NCI-H1694 (cell line): Measurements from ENCODE around the gene METTL2B.

Experiments used
- DNase-seq: peaks from one replicate; lab custom pipeline; 2025; lab: John Stamatoyannopoulos, UW

Gene METTL2B

GRCh38 chr7:128476402-128477335, at the start of gene METTL2B:
Gene METTL2B, plus strand, starts transcription at chr7:128476748. Its CDS starts 18 bp downstream, at chr7:128476766.
- DNase-seq: peak; percentile 94

GRCh38 chr7:128427289-128427891, 49.2 kb upstream of the METTL2B start:
- peak; percentile 83 for DNase-seq

- DNase-seq: no peak
These were observed 46.3 kb upstream of the METTL2B start for GRCh38 chr7:128430207-128430606.

GRCh38 chr7:128431221-128431620, 45.3 kb upstream of the METTL2B start:
- no peak for DNase-seq

GRCh38 chr7:128431754-128432153, 44.8 kb upstream of the METTL2B start:
- DNase-seq: no peak

GRCh38 chr7:128434413-128435326, 41.9 kb upstream of the METTL2B start:
- DNase-seq: no peak

- no peak for DNase-seq
These were observed 41.2 kb upstream of the METTL2B start for GRCh38 chr7:128435327-128435686.

- no peak for DNase-seq
These were observed 38.9 kb upstream of the METTL2B start for GRCh38 chr7:128437426-128438332.

GRCh38 chr7:128442356-128442755, 34.2 kb upstream of the METTL2B start:
- no peak for DNase-seq

GRCh38 chr7:128443831-128444600, 32.5 kb upstream of the METTL2B start:
- DNase-seq: no peak

GRCh38 chr7:128446306-128446705, 30.2 kb upstream of the METTL2B start:
- DNase-seq: peak; percentile 80

- DNase-seq: no peak
These were observed 28.5 kb upstream of the METTL2B start for GRCh38 chr7:128447941-128448564.

- no peak for DNase-seq
These were observed 27.7 kb upstream of the METTL2B start for GRCh38 chr7:128448751-128449302.

- DNase-seq: no peak
These were observed 26.1 kb upstream of the METTL2B start for GRCh38 chr7:128450409-128450808.

GRCh38 chr7:128450913-128451312, 25.6 kb upstream of the METTL2B start:
- no peak for DNase-seq

- DNase-seq: no peak
These were observed 24.0 kb upstream of the METTL2B start for GRCh38 chr7:128452552-128452951.

GRCh38 chr7:128453836-128454804, 22.4 kb upstream of the METTL2B start:
- no peak for DNase-seq

- DNase-seq: no peak
These were observed 21.6 kb upstream of the METTL2B start for GRCh38 chr7:128454808-128455542.
